ENCODE results near the gene PDGFA. TPM values are rescaled to one million over a fixed set of nuclear protein-coding genes. Genes with fewer than 3 reads are reported as not detected.

Gene PDGFA
- total RNA-seq, 3 donors from 2014 or later (not counting 1 experiment from before 2014, with no cell fraction given): 0.86 to 2.0 (median 1.5) TPM

DNA sequence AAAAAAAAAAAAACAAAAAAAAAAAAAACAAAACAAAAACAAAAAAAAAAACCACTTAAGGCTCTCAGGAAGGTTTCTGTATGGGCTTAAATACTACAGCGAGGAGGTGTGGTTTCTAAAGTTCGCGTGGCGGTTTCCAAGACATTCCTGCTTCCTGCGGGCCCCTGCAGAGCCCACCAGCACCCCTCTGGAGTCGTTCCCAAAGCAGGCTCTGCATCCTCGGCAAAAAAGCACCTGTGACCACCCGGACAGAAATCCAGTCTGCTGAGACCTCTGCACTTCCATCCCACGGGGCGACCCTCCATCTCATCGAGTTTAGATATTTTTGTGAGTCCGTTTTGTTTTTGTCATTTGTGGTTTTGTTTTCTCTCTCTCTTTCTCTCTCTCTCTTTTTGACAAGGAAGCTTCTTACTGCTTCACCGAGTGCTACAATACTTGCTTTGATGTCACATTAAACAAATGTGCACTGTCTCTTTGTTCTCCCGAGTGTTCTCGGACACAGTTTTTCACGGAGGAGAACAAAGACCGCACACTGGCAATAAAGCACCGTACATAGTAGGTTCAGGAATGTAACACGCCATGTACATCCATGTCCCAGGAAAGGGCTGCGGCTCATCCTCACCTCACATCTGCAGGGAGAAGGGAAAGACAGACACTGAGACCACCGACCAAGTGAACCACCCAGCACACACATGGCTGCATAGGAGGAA is 21.5 kb downstream of the PDGFA start:
- Mint-ChIP-seq H3K27ac (no peak overlapping the region), H3K4me3 (no peak overlapping the region), H3K27me3 (ENCODE audit: low read depth in 2 of 2) (no peaks in the 10 kb centered on the region), H3K9me3 (no peaks in the 10 kb centered on the region), H3K4me1 (peaks cover 0 to 5% of the 10 kb centered on the region in 2 donors), H3K36me3 (no peaks in the 10 kb centered on the region)
- H3K4me3 ChIP-seq (ENCODE audit: low read length): no peak overlapping the region
- ATAC-seq: no peak
- TF ChIP-seq, protein P1, sequence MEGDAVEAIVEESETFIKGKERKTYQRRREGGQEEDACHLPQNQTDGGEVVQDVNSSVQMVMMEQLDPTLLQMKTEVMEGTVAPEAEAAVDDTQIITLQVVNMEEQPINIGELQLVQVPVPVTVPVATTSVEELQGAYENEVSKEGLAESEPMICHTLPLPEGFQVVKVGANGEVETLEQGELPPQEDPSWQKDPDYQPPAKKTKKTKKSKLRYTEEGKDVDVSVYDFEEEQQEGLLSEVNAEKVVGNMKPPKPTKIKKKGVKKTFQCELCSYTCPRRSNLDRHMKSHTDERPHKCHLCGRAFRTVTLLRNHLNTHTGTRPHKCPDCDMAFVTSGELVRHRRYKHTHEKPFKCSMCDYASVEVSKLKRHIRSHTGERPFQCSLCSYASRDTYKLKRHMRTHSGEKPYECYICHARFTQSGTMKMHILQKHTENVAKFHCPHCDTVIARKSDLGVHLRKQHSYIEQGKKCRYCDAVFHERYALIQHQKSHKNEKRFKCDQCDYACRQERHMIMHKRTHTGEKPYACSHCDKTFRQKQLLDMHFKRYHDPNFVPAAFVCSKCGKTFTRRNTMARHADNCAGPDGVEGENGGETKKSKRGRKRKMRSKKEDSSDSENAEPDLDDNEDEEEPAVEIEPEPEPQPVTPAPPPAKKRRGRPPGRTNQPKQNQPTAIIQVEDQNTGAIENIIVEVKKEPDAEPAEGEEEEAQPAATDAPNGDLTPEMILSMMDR (IDR thresholded peaks at IDR 0.05): no peak
- 83% methylated on average over 20 of the region's 21 CpGs for WGBS (ENCODE audit: insufficient coverage)
- H3K27me3 ChIP-seq (ENCODE audit: control insufficient read depth, insufficient read depth, low read length): no peaks in the 10 kb centered on the region
- H3K9me3 ChIP-seq (ENCODE audit: control insufficient read depth, insufficient read depth, low read length): no peaks in the 10 kb centered on the region
- intact Hi-C loops (cut with micrococcal nuclease): no loop called here
- H3K27ac ChIP-seq (ENCODE audit: low read length): no peak overlapping the region
- no peak for DNase-seq
- no peaks in the 10 kb centered on the region for H3K4me1 ChIP-seq (ENCODE audit: control insufficient read depth, insufficient read depth, low read length)
- no peaks in the 10 kb centered on the region for H3K36me3 ChIP-seq (ENCODE audit: control insufficient read depth, insufficient read depth, low read length)

DNA sequence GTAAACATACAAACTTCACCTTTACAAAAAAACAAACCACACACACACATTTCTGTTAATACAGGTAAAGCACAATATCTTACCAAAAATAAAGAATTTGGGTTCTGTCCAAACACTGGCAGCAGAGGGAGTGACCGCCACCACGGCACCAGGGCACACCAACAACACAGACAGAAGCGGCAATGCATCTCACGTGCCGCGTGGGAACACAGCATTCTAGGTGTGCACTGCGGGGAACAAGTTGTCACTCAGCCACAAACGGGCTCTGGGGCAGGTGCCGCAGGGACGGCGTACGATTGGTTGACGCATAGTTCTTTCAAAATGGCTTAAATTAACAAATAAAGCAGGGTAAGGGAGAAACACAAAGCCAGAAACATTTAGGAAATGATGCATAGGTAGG is 22.3 kb downstream of the PDGFA start:
- intact Hi-C loops (cut with micrococcal nuclease): no loop called here
- no peaks in the 10 kb centered on the region for H3K4me1 ChIP-seq (ENCODE audit: control insufficient read depth, insufficient read depth, low read length)
- DNase-seq: no peak
- peaks cover 0 to 5% of the 10 kb centered on the region in 2 donors for H3K4me1 Mint-ChIP-seq
- no peak for ATAC-seq
- H3K36me3 ChIP-seq (ENCODE audit: control insufficient read depth, insufficient read depth, low read length): no peaks in the 10 kb centered on the region
- no peak overlapping the region for H3K27ac ChIP-seq (ENCODE audit: low read length)
- no peaks in the 10 kb centered on the region for H3K9me3 ChIP-seq (ENCODE audit: control insufficient read depth, insufficient read depth, low read length)
- H3K27me3 Mint-ChIP-seq (ENCODE audit: low read depth in 2 of 2): no peaks in the 10 kb centered on the region
- no peaks in the 10 kb centered on the region for H3K36me3 Mint-ChIP-seq
- H3K4me3 ChIP-seq (ENCODE audit: low read length): no peak overlapping the region
- WGBS (ENCODE audit: insufficient coverage): 97% methylated on average over 13 of the region's 13 CpGs
- no peaks in the 10 kb centered on the region for H3K9me3 Mint-ChIP-seq
- TF ChIP-seq, protein P1 (IDR thresholded peaks at IDR 0.05): no peak
- H3K27me3 ChIP-seq (ENCODE audit: control insufficient read depth, insufficient read depth, low read length): no peaks in the 10 kb centered on the region
- no peak overlapping the region for H3K4me3 Mint-ChIP-seq
- H3K27ac Mint-ChIP-seq: no peak overlapping the region

DNA sequence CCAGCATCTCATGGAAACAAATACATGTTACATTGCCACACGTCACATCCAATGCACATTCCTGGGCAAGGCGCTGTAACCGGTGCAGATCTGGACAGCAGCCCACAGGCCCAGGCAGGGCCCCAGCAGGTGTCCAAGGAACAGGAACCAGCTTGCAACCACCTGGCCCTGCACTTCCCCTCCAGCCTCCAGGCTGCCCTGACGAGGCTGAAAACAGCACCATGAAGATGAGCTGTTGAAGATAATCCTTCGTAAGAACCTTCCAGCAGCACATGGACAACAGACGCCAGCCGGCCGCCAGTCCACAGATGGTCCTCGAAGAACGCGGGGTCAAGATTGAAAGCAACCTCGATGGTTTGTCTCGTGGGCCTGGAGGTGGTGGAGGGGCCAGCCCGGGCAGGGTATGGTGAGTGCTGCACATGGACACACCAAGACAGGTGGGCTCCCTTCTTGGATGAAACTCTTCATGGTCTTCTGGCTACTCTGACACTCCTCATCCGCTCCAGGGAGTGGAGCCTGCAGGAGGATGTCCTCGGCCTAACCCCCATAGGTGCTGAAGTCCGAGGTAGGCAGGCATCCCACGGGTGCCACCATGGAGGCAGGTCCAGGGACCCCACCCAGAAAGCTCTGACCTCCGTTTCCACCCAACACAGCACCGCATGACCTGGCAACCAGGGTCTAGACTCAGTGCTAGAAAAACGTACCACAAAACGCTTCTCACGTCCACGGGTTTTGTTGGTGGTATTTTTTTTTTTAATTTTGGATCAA is 22.9 kb downstream of the PDGFA start:
- WGBS (ENCODE audit: insufficient coverage): 68% methylated on average over 24 of the region's 24 CpGs
- no peak overlapping the region for H3K4me3 ChIP-seq (ENCODE audit: low read length)
- no peaks in the 10 kb centered on the region for H3K36me3 ChIP-seq (ENCODE audit: control insufficient read depth, insufficient read depth, low read length)
- H3K4me1 Mint-ChIP-seq: peaks cover 0 to 5% of the 10 kb centered on the region in 2 donors
- no peak overlapping the region for H3K27ac ChIP-seq (ENCODE audit: low read length)
- no peak overlapping the region for H3K27ac Mint-ChIP-seq
- intact Hi-C loops (cut with micrococcal nuclease): no loop called here
- no peak for DNase-seq
- no peaks in the 10 kb centered on the region for H3K9me3 Mint-ChIP-seq
- no peaks in the 10 kb centered on the region for H3K27me3 ChIP-seq (ENCODE audit: control insufficient read depth, insufficient read depth, low read length)
- no peak overlapping the region for H3K4me3 Mint-ChIP-seq
- no peak for ATAC-seq
- no peaks in the 10 kb centered on the region for H3K36me3 Mint-ChIP-seq
- H3K9me3 ChIP-seq (ENCODE audit: control insufficient read depth, insufficient read depth, low read length): no peaks in the 10 kb centered on the region
- TF ChIP-seq, protein P1 (IDR thresholded peaks at IDR 0.05): no peak
- no peaks in the 10 kb centered on the region for H3K27me3 Mint-ChIP-seq (ENCODE audit: low read depth in 2 of 2)
- H3K4me1 ChIP-seq (ENCODE audit: control insufficient read depth, insufficient read depth, low read length): no peaks in the 10 kb centered on the region
